WTC11 (cell line): ENCODE results near the gene IMMT. TPM values are rescaled to one million over a fixed set of nuclear protein-coding genes. Genes with fewer than 3 reads are reported as not detected.

Experiments
- ETV6 ChIP-seq: sonication (generic); formaldehyde crosslinking; IDR thresholded peaks from 2 replicates; pipeline ENCODE4 v1.8.1; 2022; ENCODE audit warnings: mild to moderate bottlenecking, missing genetic modification reagents
- FOXP1 ChIP-seq: sonication (generic); formaldehyde crosslinking; IDR thresholded peaks from 2 replicates; pipeline ENCODE4 v1.8.0; 2022; ENCODE audit warnings: missing genetic modification reagents, mild to moderate bottlenecking, moderate library complexity, borderline replicate concordance
- JUN ChIP-seq: sonication (generic); formaldehyde crosslinking; IDR thresholded peaks from 2 replicates; pipeline ENCODE4 v1.8.0; 2023; ENCODE audit warnings: mild to moderate bottlenecking, missing genetic modification reagents
- MYBL2 ChIP-seq: sonication (generic); formaldehyde crosslinking; IDR thresholded peaks from 2 replicates; pipeline ENCODE4 v1.8.1; 2023; ENCODE audit warnings: mild to moderate bottlenecking, moderate library complexity, missing genetic modification reagents
- NFE2L1 ChIP-seq: sonication (generic); formaldehyde crosslinking; IDR thresholded peaks from 2 replicates; pipeline ENCODE4 v1.8.1; 2023; ENCODE audit warnings: missing genetic modification reagents
- SOX15 ChIP-seq: fragments of 250-450 bp; sonication (Bioruptor Pico); IDR thresholded peaks from 2 replicates; pipeline ENCODE4 v1.9.0; 2021; ENCODE audit warnings: mild to moderate bottlenecking
- ZBTB21 ChIP-seq: sonication (generic); formaldehyde crosslinking; IDR thresholded peaks from 2 replicates; pipeline ENCODE4 v1.8.1; 2023; ENCODE audit warnings: mild to moderate bottlenecking, missing genetic modification reagents, borderline replicate concordance
- ZNF121 ChIP-seq: sonication (generic); formaldehyde crosslinking; IDR thresholded peaks from 2 replicates; pipeline ENCODE4 v1.8.0; 2023; ENCODE audit warnings: missing genetic modification reagents
- total RNA-seq: library from RNA; stranded (reverse); gene quantifications from 3 replicates; pipeline ENCODE4 v1.2.3, GENCODE V29; 2021
- TF ChIP-seq, protein P1 (sequence below): sonication (generic); formaldehyde crosslinking; IDR thresholded peaks from 2 replicates; pipeline ENCODE4 v1.8.0; 2022; ENCODE audit warnings: mild to moderate bottlenecking, missing genetic modification reagents
- TF ChIP-seq, protein P2 (sequence below): sonication (generic); formaldehyde crosslinking; IDR thresholded peaks from 2 replicates; pipeline ENCODE4 v1.8.0; 2023; ENCODE audit warnings: missing genetic modification reagents, mild to moderate bottlenecking, borderline replicate concordance
- TF ChIP-seq, protein P3 (sequence below): sonication (generic); formaldehyde crosslinking; IDR thresholded peaks from 2 replicates; pipeline ENCODE4 v1.8.1; 2022; ENCODE audit warnings: missing genetic modification reagents, borderline replicate concordance
- TF ChIP-seq, protein P4 (sequence below): sonication (generic); formaldehyde crosslinking; IDR thresholded peaks from 2 replicates; pipeline ENCODE4 v1.8.0; 2022; ENCODE audit warnings: mild to moderate bottlenecking, missing genetic modification reagents
- TF ChIP-seq, protein P5 (sequence below): fragments of 250-450 bp; sonication (Bioruptor Pico); IDR thresholded peaks from 2 replicates; pipeline ENCODE4 v1.9.0; 2021; ENCODE audit warnings: mild to moderate bottlenecking, borderline replicate concordance
- TF ChIP-seq, protein P6 (sequence below): fragments of 250-450 bp; sonication (Bioruptor Pico); conservative IDR thresholded peaks from 2 replicates; pipeline ENCODE4 v1.9.0; 2021; ENCODE audit warnings: mild to moderate bottlenecking
- TF ChIP-seq, protein P7 (sequence below): sonication (generic); formaldehyde crosslinking; IDR thresholded peaks from 2 replicates; pipeline ENCODE4 v1.8.1; 2022; ENCODE audit warnings: mild to moderate bottlenecking, moderate library complexity, missing genetic modification reagents
- TF ChIP-seq, protein P8 (sequence below): sonication (generic); formaldehyde crosslinking; IDR thresholded peaks from 2 replicates; pipeline ENCODE4 v1.8.1; 2022; ENCODE audit warnings: low read depth, mild to moderate bottlenecking, moderate library complexity, missing genetic modification reagents, borderline replicate concordance

The IMMT gene
- total RNA-seq, 1 experiment from 2014 or later: 102 TPM

DNA sequence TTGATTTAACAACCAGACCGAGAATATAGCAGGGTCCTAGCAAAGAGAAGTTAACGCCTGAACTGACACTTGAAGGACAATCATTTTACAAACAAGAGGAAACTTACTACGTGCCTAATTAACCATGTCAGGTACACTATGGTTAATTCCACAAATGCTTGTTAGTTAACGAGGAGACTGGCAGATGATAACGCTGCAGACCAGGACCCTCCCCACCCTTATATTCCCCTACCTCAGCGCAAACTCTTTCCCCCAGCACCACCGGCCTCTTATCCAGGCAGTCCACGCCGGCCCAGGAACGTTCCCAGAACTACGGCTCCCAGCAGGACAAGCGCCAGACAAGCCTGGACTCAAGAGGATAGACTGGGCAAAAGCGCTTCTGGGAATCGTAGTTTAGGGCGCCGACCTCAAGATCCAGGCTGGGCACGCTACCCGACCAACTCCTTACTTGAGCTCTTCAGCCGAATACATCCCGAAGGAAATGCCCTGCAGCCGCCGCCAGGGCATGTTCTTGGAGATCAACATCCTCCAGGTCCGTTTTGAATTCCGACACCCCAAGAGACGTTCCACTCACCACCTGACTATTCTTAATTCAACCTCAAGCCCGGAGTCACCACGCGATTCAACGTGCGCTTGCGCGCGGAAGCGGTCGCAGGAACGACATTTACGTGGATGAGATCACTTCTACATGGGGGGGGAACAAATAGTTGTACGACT lies 89.9 kb downstream of the IMMT start, which contains the start of gene POLR1A (continued):
- TF ChIP-seq, protein P1, sequence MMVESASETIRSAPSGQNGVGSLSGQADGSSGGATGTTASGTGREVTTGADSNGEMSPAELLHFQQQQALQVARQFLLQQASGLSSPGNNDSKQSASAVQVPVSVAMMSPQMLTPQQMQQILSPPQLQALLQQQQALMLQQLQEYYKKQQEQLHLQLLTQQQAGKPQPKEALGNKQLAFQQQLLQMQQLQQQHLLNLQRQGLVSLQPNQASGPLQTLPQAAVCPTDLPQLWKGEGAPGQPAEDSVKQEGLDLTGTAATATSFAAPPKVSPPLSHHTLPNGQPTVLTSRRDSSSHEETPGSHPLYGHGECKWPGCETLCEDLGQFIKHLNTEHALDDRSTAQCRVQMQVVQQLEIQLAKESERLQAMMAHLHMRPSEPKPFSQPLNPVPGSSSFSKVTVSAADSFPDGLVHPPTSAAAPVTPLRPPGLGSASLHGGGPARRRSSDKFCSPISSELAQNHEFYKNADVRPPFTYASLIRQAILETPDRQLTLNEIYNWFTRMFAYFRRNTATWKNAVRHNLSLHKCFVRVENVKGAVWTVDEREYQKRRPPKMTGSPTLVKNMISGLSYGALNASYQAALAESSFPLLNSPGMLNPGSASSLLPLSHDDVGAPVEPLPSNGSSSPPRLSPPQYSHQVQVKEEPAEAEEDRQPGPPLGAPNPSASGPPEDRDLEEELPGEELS (CRISPR knock-in tag): no peak
- TF ChIP-seq MYBL2 (CRISPR knock-in tag): no peak; the same call in 1 of the 2 replicates
- no peak for TF ChIP-seq ZBTB21 (CRISPR knock-in tag)
- no peak for TF ChIP-seq SOX15
- TF ChIP-seq, protein P2, sequence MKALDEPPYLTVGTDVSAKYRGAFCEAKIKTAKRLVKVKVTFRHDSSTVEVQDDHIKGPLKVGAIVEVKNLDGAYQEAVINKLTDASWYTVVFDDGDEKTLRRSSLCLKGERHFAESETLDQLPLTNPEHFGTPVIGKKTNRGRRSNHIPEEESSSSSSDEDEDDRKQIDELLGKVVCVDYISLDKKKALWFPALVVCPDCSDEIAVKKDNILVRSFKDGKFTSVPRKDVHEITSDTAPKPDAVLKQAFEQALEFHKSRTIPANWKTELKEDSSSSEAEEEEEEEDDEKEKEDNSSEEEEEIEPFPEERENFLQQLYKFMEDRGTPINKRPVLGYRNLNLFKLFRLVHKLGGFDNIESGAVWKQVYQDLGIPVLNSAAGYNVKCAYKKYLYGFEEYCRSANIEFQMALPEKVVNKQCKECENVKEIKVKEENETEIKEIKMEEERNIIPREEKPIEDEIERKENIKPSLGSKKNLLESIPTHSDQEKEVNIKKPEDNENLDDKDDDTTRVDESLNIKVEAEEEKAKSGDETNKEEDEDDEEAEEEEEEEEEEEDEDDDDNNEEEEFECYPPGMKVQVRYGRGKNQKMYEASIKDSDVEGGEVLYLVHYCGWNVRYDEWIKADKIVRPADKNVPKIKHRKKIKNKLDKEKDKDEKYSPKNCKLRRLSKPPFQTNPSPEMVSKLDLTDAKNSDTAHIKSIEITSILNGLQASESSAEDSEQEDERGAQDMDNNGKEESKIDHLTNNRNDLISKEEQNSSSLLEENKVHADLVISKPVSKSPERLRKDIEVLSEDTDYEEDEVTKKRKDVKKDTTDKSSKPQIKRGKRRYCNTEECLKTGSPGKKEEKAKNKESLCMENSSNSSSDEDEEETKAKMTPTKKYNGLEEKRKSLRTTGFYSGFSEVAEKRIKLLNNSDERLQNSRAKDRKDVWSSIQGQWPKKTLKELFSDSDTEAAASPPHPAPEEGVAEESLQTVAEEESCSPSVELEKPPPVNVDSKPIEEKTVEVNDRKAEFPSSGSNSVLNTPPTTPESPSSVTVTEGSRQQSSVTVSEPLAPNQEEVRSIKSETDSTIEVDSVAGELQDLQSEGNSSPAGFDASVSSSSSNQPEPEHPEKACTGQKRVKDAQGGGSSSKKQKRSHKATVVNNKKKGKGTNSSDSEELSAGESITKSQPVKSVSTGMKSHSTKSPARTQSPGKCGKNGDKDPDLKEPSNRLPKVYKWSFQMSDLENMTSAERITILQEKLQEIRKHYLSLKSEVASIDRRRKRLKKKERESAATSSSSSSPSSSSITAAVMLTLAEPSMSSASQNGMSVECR (CRISPR knock-in tag): peak; percentile 31; the same call in 1 of the 2 replicates
- TF ChIP-seq ETV6 (CRISPR knock-in tag): peak; percentile 41; the same call in 1 of the 2 replicates
- no peak for TF ChIP-seq FOXP1 (CRISPR knock-in tag)
- no peak for TF ChIP-seq ZNF121 (CRISPR knock-in tag)
- TF ChIP-seq, protein P3, sequence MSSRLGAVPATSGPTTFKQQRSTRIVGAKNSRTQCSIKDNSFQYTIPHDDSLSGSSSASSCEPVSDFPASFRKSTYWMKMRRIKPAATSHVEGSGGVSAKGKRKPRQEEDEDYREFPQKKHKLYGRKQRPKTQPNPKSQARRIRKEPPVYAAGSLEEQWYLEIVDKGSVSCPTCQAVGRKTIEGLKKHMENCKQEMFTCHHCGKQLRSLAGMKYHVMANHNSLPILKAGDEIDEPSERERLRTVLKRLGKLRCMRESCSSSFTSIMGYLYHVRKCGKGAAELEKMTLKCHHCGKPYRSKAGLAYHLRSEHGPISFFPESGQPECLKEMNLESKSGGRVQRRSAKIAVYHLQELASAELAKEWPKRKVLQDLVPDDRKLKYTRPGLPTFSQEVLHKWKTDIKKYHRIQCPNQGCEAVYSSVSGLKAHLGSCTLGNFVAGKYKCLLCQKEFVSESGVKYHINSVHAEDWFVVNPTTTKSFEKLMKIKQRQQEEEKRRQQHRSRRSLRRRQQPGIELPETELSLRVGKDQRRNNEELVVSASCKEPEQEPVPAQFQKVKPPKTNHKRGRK (CRISPR knock-in tag): no peak
- TF ChIP-seq, protein P4, sequence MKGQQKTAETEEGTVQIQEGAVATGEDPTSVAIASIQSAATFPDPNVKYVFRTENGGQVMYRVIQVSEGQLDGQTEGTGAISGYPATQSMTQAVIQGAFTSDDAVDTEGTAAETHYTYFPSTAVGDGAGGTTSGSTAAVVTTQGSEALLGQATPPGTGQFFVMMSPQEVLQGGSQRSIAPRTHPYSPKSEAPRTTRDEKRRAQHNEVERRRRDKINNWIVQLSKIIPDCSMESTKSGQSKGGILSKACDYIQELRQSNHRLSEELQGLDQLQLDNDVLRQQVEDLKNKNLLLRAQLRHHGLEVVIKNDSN (CRISPR knock-in tag): 0 out of 2 replicates have a peak, but pooled peaks have one; percentile 30
- TF ChIP-seq NFE2L1 (CRISPR knock-in tag): no peak
- TF ChIP-seq JUN: no peak; the same call in 1 of the 2 replicates
- TF ChIP-seq, protein P5, sequence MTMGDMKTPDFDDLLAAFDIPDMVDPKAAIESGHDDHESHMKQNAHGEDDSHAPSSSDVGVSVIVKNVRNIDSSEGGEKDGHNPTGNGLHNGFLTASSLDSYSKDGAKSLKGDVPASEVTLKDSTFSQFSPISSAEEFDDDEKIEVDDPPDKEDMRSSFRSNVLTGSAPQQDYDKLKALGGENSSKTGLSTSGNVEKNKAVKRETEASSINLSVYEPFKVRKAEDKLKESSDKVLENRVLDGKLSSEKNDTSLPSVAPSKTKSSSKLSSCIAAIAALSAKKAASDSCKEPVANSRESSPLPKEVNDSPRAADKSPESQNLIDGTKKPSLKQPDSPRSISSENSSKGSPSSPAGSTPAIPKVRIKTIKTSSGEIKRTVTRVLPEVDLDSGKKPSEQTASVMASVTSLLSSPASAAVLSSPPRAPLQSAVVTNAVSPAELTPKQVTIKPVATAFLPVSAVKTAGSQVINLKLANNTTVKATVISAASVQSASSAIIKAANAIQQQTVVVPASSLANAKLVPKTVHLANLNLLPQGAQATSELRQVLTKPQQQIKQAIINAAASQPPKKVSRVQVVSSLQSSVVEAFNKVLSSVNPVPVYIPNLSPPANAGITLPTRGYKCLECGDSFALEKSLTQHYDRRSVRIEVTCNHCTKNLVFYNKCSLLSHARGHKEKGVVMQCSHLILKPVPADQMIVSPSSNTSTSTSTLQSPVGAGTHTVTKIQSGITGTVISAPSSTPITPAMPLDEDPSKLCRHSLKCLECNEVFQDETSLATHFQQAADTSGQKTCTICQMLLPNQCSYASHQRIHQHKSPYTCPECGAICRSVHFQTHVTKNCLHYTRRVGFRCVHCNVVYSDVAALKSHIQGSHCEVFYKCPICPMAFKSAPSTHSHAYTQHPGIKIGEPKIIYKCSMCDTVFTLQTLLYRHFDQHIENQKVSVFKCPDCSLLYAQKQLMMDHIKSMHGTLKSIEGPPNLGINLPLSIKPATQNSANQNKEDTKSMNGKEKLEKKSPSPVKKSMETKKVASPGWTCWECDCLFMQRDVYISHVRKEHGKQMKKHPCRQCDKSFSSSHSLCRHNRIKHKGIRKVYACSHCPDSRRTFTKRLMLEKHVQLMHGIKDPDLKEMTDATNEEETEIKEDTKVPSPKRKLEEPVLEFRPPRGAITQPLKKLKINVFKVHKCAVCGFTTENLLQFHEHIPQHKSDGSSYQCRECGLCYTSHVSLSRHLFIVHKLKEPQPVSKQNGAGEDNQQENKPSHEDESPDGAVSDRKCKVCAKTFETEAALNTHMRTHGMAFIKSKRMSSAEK (CRISPR knock-in tag): no peak
- TF ChIP-seq, protein P6, sequence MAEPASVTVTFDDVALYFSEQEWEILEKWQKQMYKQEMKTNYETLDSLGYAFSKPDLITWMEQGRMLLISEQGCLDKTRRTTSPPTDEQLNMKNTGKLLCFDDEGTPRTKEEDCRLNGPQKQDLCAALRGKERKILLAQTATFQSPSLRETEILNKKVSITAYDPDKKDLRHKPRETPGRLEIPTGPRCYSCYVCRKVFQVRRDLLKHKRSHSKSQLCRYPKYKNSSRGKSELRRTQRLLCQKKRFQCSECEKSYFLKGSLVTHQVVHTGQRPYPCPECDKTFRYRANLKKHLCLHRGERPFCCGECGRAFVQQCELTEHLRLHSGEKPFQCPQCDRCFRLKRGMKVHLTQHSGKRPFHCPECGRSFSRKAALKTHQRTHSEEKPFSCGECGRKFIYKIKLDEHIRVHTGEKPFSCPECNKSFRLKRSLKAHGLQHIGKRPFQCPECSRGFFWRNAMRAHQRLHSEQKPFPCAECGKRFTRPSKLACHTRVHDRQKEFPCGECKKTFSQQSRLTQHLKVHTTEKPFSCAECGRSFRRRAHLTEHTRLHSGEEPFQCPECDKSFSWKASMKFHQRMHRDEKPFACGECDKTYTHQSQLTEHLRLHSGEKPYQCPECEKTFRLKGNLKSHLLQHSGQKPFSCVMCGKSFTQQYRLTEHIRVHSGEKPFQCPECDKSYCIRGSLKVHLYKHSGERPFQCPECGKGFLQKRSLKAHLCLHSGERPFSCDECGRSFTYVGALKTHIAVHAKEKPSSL: no peak
- TF ChIP-seq, protein P7, sequence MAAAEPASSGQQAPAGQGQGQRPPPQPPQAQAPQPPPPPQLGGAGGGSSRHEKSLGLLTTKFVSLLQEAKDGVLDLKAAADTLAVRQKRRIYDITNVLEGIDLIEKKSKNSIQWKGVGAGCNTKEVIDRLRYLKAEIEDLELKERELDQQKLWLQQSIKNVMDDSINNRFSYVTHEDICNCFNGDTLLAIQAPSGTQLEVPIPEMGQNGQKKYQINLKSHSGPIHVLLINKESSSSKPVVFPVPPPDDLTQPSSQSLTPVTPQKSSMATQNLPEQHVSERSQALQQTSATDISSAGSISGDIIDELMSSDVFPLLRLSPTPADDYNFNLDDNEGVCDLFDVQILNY (CRISPR knock-in tag): no peak
- TF ChIP-seq, protein P8, sequence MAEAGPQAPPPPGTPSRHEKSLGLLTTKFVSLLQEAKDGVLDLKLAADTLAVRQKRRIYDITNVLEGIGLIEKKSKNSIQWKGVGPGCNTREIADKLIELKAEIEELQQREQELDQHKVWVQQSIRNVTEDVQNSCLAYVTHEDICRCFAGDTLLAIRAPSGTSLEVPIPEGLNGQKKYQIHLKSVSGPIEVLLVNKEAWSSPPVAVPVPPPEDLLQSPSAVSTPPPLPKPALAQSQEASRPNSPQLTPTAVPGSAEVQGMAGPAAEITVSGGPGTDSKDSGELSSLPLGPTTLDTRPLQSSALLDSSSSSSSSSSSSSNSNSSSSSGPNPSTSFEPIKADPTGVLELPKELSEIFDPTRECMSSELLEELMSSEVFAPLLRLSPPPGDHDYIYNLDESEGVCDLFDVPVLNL (CRISPR knock-in tag): no peak
